NCI-H510A treated with DMSO at 0.1 percent for 48 hours (cell line): ENCODE results near the gene RSPH9.
"Not testable (repeated sequence)": the region's sequence is repeated elsewhere in the genome, so short reads cannot be mapped to it uniquely, and the experiment has no call there.

Source experiments
- DNase-seq: peaks from one replicate; lab custom pipeline; 2025; lab: John Stamatoyannopoulos, UW

RSPH9 gene

GRCh38 chr6:43687079-43687436 lies 42.2 kb downstream of the RSPH9 start:
- no peak for DNase-seq

GRCh38 chr6:43687437-43688347 lies 42.9 kb downstream of the RSPH9 start, which contains the start of gene MRPS18A:
Gene MRPS18A, minus strand, starts transcription at chr6:43687791. Its CDS starts 12 bp downstream, at chr6:43687779.
- DNase-seq, result peak; percentile 94

DNA sequence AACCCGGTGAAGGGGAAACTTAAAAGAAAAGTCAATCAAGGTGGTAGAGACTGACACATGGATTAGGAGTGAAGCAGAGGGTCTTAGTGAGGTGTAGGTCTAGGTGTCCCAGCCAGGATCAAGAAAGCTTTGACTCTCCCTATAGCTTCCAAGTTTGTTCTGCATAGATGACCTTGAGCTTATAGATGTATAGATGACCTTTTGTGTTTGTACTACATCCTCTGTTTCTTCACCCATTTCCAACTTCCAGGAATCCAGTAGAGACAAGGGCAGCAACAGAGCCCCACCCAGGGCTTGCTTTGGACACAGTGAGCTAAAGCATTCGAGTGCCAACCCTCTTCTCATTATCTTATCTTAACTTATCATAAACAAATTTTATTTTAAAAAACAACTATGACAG lies 44.6 kb downstream of the RSPH9 start:
- no peak for DNase-seq

GRCh38 chr6:43695215-43695966 lies 50.6 kb downstream of the RSPH9 start:
- DNase-seq, result peak; percentile 89

DNA sequence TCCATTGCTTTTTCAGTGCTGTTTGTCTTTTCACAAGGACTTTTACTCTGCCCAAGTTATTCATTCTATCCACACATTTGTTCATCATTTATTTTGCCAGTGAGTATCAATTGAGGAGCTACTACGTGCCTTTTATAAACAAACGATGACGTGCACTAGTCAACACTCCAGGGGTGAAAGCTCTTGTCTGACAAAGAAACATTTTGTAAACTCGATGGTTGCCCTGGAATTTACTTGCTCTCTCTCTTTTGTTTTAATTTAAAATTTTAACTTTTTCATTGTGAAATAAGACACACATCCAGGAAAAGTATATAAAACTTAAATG lies 51.1 kb downstream of the RSPH9 start:
- DNase-seq, result no peak

- no peak for DNase-seq
These were observed 52.6 kb downstream of the RSPH9 start for GRCh38 chr6:43697421-43697820.

DNA sequence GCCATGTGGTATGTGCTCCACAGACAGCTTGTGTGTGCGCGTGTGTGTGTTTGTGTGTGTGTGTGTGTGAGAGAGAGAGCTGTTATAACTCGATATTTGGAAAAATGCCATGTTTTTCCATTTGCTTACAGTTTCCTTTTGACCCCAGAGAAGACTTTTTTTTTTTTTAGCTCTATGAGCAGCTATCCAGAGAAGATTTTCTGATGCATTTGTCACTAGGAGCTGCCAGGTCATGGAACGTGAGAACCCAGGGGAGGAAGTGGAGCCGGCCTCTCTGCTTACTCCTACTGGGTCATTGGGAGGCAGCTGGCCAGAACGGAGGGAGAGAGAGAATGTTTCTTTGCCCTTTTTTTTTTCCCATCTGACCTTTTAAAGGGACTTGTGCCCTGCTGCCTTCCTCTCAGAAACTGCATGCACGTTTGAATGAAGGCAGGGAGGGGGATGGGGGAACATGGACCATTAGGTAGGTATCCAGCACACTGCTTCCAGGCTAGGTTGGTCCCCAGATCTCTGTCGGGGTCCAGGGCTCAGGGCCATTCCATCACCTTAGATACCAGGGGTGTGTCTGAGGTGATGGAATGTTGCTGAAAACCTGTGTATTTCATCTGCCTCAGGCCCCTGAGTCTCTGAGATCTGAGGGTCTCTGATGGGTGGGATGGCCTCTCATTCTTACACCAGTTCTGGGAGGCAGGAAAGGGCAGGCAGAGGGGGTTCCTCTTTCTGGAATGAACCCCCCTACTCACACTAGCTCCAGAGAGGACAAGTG lies 53.9 kb downstream of the RSPH9 start:
- DNase-seq, result peak; percentile 37

DNA sequence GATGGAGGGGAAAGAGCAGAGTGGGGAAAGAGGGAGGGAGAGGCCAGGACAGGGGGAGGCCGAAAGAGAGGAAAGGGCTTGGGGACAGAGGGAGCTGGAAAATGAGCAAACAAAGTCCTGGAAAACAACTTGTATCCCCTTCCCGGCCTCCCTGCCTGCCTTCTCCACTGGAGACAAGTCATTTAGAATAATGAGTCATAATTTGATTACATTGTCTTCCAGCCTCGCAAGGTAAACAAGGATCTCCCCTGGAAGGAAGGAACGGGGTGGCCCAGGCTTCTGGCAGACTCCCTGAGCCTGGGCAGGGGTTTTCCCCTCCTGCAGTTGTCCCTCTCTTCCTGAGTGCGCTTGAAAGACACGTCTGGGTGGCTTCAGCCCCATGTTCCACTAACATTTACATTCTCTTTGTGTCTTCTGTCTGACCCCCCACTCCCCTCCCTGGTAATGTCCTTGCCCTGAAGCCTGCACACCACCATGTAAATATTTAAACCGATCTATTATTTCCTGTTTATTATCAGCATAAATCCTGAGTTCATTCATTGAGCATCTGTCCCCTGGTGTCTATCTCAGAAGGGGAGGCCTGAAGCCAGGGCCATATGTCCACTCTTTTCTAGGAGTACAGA lies 54.8 kb downstream of the RSPH9 start:
- peak; percentile 64 for DNase-seq

- DNase-seq, result not testable (repeated sequence)
These were observed 56.2 kb downstream of the RSPH9 start for GRCh38 chr6:43700939-43701560.

- no peak for DNase-seq
These were observed 57.3 kb downstream of the RSPH9 start for GRCh38 chr6:43702171-43702533.

- DNase-seq, result peak; percentile 95
These were observed 58.0 kb downstream of the RSPH9 start for GRCh38 chr6:43702534-43703440.

- peak; percentile 29 for DNase-seq
These were observed 58.9 kb downstream of the RSPH9 start for GRCh38 chr6:43703512-43704429.

DNA sequence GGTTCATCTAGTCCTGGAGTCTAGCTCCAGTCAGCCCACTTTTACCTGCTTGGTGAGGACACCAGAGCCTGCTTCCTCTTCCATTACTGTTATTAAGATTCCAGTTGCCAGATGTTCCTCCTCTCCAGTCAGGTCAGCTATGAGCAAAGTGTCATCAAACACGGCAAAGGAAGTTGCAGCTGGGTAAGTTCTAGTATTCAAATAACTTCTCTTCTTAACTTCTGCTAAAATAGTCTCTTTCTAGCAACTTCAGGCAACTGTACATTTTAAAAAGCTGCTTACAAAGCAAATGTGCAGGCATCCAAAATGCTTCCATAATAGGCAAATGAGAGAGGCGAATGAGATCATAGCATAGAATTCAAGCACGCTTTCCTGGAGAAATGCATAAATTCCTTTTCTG lies 61.2 kb downstream of the RSPH9 start:
- DNase-seq, result peak; percentile 84

GRCh38 chr6:43706788-43707187 lies 62.0 kb downstream of the RSPH9 start:
- no peak for DNase-seq

- no peak for DNase-seq
These were observed 62.4 kb downstream of the RSPH9 start for GRCh38 chr6:43707269-43707668.

DNA sequence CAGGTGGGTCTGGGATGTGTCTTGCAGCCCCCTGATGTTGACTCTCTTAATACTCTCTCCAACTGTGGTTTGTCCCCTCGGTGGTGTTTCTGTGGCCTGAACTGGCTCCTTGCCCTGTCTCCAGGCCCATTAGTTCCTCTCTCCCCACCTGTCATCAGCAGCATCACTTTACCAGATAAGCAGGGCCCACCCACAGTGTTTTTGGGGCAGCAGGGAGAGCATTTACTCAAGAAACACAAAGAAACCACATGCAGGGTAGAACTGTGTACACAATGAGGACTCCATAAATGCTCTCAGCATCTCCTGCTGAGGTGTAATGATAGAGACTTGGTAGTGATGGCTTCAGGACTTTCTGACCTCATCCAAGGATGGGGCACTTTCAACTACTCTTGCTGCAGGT lies 62.9 kb downstream of the RSPH9 start:
- DNase-seq, result no peak

GRCh38 chr6:43708860-43709653 lies 64.2 kb downstream of the RSPH9 start:
- DNase-seq, result no peak

DNA sequence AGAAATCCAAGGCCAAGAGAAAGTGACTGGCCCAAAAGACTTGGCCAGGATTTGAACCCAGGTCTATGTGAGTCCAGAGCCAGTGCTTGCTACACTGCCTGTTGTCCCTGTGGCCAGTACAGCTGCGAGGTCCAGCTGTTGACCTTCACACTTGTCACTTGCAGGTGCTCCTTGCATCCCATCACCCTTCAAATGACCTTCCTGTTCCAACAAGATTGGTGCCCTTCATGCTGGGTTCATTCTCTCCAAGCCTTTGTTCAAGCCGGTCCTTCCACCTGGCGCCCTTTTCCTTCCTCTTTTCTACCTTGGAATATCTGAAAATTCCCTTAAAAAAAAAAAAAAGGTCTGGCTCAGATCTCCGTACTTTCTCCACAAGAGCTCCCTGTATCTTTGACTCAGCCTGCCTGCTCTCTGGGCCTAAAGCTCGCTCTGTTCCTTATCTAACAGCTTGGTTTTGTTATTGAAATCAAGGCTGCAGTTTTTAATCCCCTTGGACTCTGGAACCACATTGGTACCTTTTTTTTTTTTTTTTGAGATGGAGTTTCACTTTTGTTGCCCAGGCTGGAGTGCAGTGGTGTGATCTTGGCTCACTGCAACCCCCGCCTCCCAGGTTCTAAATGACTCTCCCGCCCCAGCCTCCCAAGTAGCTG lies 64.9 kb downstream of the RSPH9 start:
- no peak for DNase-seq
